Fibroblast of lung (primary cell): ENCODE data around the gene LMNB1. TPM values are rescaled to one million over a fixed set of nuclear protein-coding genes. Genes with fewer than 3 reads are reported as not detected.

Experiments used
- DNase-seq, 2 donors: peaks; one replicate each; pipeline versions ENCODE4 v3.0.0 to v3.0.0-alpha.2; 2010; ENCODE audit warnings: low read depth in 2 of 2
- H2AFZ ChIP-seq: 2 replicates; pipeline ENCODE4 v1.5.1; 2012; ENCODE audit warnings: low read length, control low read depth, inconsistent platforms
- H3K27ac ChIP-seq: 2 replicates; pipeline ENCODE4 v1.5.1; 2011; ENCODE audit warnings: low read length, control low read depth; ENCODE audit not compliant: insufficient read depth
- H3K27me3 ChIP-seq: 2 replicates; pipeline ENCODE4 v1.5.1; 2011; ENCODE audit warnings: mild to moderate bottlenecking, low read length; ENCODE audit not compliant: control insufficient read depth, insufficient read depth
- H3K36me3 ChIP-seq: 2 replicates; pipeline ENCODE4 v1.5.1; 2011; ENCODE audit warnings: low read length; ENCODE audit not compliant: control insufficient read depth, insufficient read depth
- H3K4me1 ChIP-seq: 2 replicates; pipeline ENCODE4 v1.5.1; 2011; ENCODE audit warnings: low read length; ENCODE audit not compliant: control insufficient read depth, insufficient read depth; ENCODE audit errors: extremely low read depth
- H3K4me2 ChIP-seq: 2 replicates; pipeline ENCODE4 v1.5.1; 2011; ENCODE audit warnings: low read length, control low read depth; ENCODE audit not compliant: insufficient read depth; ENCODE audit errors: extremely low read depth
- H3K4me3 ChIP-seq, 4 experiments: fragments of 200-600 bp in 1 of 4; sonication (generic) in 1 of 4; replicated peaks in 1 of 4; 2 replicates each; pipeline ENCODE4 v1.5.1; 2011 to 2016; ENCODE audit warnings: low read length in 4 of 4, low read depth in 3 of 4, mild to moderate bottlenecking in 3 of 4, control low read depth in 2 of 4, inconsistent platforms in 1 of 4, mixed read lengths in 1 of 4; ENCODE audit not compliant: insufficient read depth in 1 of 4; ENCODE audit errors: control extremely low read depth in 1 of 4
- H3K79me2 ChIP-seq: 2 replicates; pipeline ENCODE4 v1.5.1; 2012; ENCODE audit warnings: mild to moderate bottlenecking, low read length, inconsistent platforms; ENCODE audit not compliant: control insufficient read depth, insufficient read depth
- H3K9ac ChIP-seq: 2 replicates; pipeline ENCODE4 v1.5.1; 2011; ENCODE audit warnings: mild to moderate bottlenecking, low read length, control low read depth; ENCODE audit not compliant: insufficient read depth
- H3K9me3 ChIP-seq: 2 replicates; pipeline ENCODE4 v1.5.1; 2012; ENCODE audit warnings: low read depth, low read length; ENCODE audit not compliant: control insufficient read depth, insufficient read depth
- H4K20me1 ChIP-seq: 2 replicates; pipeline ENCODE4 v1.5.1; 2011; ENCODE audit warnings: low read length; ENCODE audit not compliant: control insufficient read depth, insufficient read depth; ENCODE audit errors: extremely low read depth
- EZH2 ChIP-seq: IDR thresholded peaks from 2 replicates; pipeline ENCODE4 v1.5.1; 2012; ENCODE audit warnings: low read length, control low read depth, mild to moderate bottlenecking; ENCODE audit errors: missing control alignments
- polyA plus RNA-seq, 2 donors: library from polyadenylated mRNA; depleted of rRNA in 1 of 2; stranded (reverse) in 1 of 2; unstranded in 1 of 2; fragments of >200 nt; gene quantifications; 2 replicates each; pipeline ENCODE4 v1.2.1, GENCODE V29; 2011 to 2012; ENCODE audit warnings: missing spikeins in 1 of 2
- total RNA-seq: library from RNA; depleted of rRNA; stranded (reverse); fragments of >200 nt; gene quantifications from 2 replicates; pipeline ENCODE4 v1.2.1, GENCODE V29; 2014
- TF ChIP-seq, protein P1 (sequence below), 2 donors: IDR thresholded peaks in 1 of 2; conservative IDR thresholded peaks in 1 of 2; 1 replicate in 1 of 2; 2 replicates in 1 of 2; pipeline ENCODE4 v1.5.1; 2011 to 2012; ENCODE audit warnings: low read length in 2 of 2, control low read depth in 1 of 2, inconsistent platforms in 1 of 2, low read depth in 1 of 2, mild to moderate bottlenecking in 1 of 2

The LMNB1 gene
- total and polyA plus RNA-seq, 2 donors (not counting 1 experiment from before 2014, with no cell fraction given) = 17.3 to 17.5 TPM

GRCh38 chr5:126858441-126858840 is 81.5 kb downstream of the LMNB1 start:
- no peak overlapping the region for H3K9ac ChIP-seq
- DNase-seq = no peak
- H3K4me2 ChIP-seq = no peak overlapping the region
- no peak for TF ChIP-seq EZH2
- TF ChIP-seq, protein P1, sequence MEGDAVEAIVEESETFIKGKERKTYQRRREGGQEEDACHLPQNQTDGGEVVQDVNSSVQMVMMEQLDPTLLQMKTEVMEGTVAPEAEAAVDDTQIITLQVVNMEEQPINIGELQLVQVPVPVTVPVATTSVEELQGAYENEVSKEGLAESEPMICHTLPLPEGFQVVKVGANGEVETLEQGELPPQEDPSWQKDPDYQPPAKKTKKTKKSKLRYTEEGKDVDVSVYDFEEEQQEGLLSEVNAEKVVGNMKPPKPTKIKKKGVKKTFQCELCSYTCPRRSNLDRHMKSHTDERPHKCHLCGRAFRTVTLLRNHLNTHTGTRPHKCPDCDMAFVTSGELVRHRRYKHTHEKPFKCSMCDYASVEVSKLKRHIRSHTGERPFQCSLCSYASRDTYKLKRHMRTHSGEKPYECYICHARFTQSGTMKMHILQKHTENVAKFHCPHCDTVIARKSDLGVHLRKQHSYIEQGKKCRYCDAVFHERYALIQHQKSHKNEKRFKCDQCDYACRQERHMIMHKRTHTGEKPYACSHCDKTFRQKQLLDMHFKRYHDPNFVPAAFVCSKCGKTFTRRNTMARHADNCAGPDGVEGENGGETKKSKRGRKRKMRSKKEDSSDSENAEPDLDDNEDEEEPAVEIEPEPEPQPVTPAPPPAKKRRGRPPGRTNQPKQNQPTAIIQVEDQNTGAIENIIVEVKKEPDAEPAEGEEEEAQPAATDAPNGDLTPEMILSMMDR (conservative IDR thresholded peaks at IDR 0.05 in 1 of 2, IDR thresholded peaks at IDR 0.05 in 1 of 2; ENCODE audit: low read depth in 1 of 2, low read length in 2 of 2) = no peak
- H3K27me3 ChIP-seq = no peaks in the 10 kb centered on the region
- no peak overlapping the region for H3K27ac ChIP-seq
- H3K4me3 ChIP-seq = no peak overlapping the region
- no peak overlapping the region for H2AFZ ChIP-seq
- H3K36me3 ChIP-seq = no peaks in the 10 kb centered on the region
- no peaks in the 10 kb centered on the region for H3K4me1 ChIP-seq
- no peaks in the 10 kb centered on the region for H3K9me3 ChIP-seq
- no peaks in the 10 kb centered on the region for H4K20me1 ChIP-seq
- H3K79me2 ChIP-seq = no peaks in the 10 kb centered on the region

DNA sequence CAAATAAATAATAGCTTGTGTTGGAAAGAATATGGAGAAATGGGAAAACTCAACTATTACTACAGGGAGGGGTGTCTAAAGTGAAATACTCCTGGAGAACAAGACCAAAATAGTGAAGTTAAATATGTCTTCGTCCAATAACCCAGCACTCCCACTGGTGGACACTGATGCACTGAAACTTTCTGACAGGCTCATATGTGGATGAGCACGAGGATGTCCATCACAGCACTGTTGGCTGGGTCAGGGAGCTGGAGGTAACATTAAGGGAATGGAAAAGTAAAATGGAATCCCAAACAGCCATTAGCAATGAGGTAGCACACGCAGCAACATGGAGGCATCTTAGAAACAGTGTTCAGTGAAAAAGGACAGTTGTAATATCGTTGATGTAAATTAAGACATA is 86.5 kb downstream of the LMNB1 start:
- Histone ChIP-seq H3K79me2 (no peaks in the 10 kb centered on the region), H3K36me3 (no peaks in the 10 kb centered on the region), H4K20me1 (no peaks in the 10 kb centered on the region), H3K9me3 (no peaks in the 10 kb centered on the region), H3K27ac (no peak overlapping the region), H3K4me2 (no peak overlapping the region), H3K4me3 (no peak overlapping the region), H3K27me3 (no peaks in the 10 kb centered on the region), H3K9ac (no peak overlapping the region), H2AFZ (no peak overlapping the region), H3K4me1 (no peaks in the 10 kb centered on the region)
- no peak for TF ChIP-seq EZH2
- TF ChIP-seq, protein P1 (conservative IDR thresholded peaks at IDR 0.05 in 1 of 2, IDR thresholded peaks at IDR 0.05 in 1 of 2; ENCODE audit: low read depth in 1 of 2, low read length in 2 of 2) = no peak
- DNase-seq = no peak

GRCh38 chr5:126864042-126864688 is 87.2 kb downstream of the LMNB1 start:
- DNase-seq = no peak
- Histone ChIP-seq H3K27ac (no peak overlapping the region), H3K79me2 (no peaks in the 10 kb centered on the region), H3K27me3 (no peaks in the 10 kb centered on the region), H3K4me1 (no peaks in the 10 kb centered on the region), H3K4me2 (no peak overlapping the region), H3K36me3 (no peaks in the 10 kb centered on the region), H3K9ac (no peak overlapping the region), H3K9me3 (no peaks in the 10 kb centered on the region), H2AFZ (no peak overlapping the region), H4K20me1 (no peaks in the 10 kb centered on the region), H3K4me3 (no peak overlapping the region)
- TF ChIP-seq EZH2 = no peak
